ENCODE results near the gene EXOC3L2. TPM values are rescaled to one million over a fixed set of nuclear protein-coding genes. Genes with fewer than 3 reads are reported as not detected.

The EXOC3L2 gene
- total and polyA plus RNA-seq, 10 of the 15 experiments (the other 5 are each of a cell fraction or from before 2014, with no cell fraction given) = not detected

GRCh38 chr19:45251452-45252354 lies 6.5 kb upstream of the EXOC3L2 start:
- SMC1A ChIA-PET (ENCODE audit: uncharacterized antibody, unreplicated experiment) = no interaction called here
- peak overlapping the region; percentile 98 for H3K4me3 ChIP-seq
- peak overlapping the region; percentile 81 for H3K4me2 ChIP-seq (ENCODE audit: control insufficient read depth, insufficient read depth)
- H3K9ac ChIP-seq (ENCODE audit: control insufficient read depth, insufficient read depth, low read length) = peak overlapping the region; percentile 79
- intact Hi-C loops (cut with micrococcal nuclease; ENCODE audit: unreplicated experiment) = loop anchor here (5.0 kb wide), 1 partner anchor 86 kb away; no protein-coding TSS in a partner anchor
- TF ChIP-seq MYC (IDR thresholded peaks at IDR 0.05; ENCODE audit: insufficient read depth, insufficient read length, insufficient replicate concordance, low read length, severe bottlenecking) (no peak), MEF2B (IDR thresholded peaks at IDR 0.05; ENCODE audit: partially characterized antibody, poor library complexity, severe bottlenecking) (peak; percentile 20), NR2F1 (conservative IDR thresholded peaks at IDR 0.05) (peak; percentile 39; the same call in 1 of the 2 replicates), IKZF1 (conservative IDR thresholded peaks at IDR 0.05) (peak; percentile 27)
- H3K9me3 ChIP-seq (replicated peaks; ENCODE audit: control insufficient read depth, insufficient read depth, low read length) = no peaks in the 10 kb centered on the region
- H3K4me1 ChIP-seq (ENCODE audit: control insufficient read depth, insufficient read depth, low read length) = peaks cover 15% of the 10 kb centered on the region
- ATAC-seq (peak; percentile 63), DNase-seq (ENCODE audit: low read depth, low spot score) (no peak), FAIRE-seq (no peak)
- H3K27me3 ChIP-seq (replicated peaks in 1 of 2; ENCODE audit: control insufficient read depth in 2 of 2, insufficient read depth in 2 of 2, low read length in 1 of 2) = no peaks in the 10 kb centered on the region
- POLR2A ChIA-PET = interaction anchor here (0.6 kb wide), 1 partner anchor 1858 kb away, joined by 3 read pairs; no protein-coding TSS in a partner anchor
- BruUV-seq (replicated peaks) = no TSS peak
- in situ Hi-C loops (cut with MboI) = no loop called here
- H2AFZ ChIP-seq (ENCODE audit: control insufficient read depth, low read depth, low read length) = no peak overlapping the region; the same call in 1 of the 2 replicates
- WGBS (ENCODE audit: insufficient coverage, insufficient replicate concordance, low lambda C conversion rate, missing lambda C conversion rate) = 6% methylated on average over 29 of the region's 57 CpGs
- peaks cover 24% of the 10 kb centered on the region for H3K79me2 ChIP-seq (ENCODE audit: control insufficient read depth, insufficient read depth, low read length)
- H3K36me3 ChIP-seq (ENCODE audit: control insufficient read depth in 2 of 2, insufficient read depth in 2 of 2, low read length in 1 of 2) = peaks cover 0 to 4% of the 10 kb centered on the region in 2 experiments; a peak in 1 of 4 replicates
- H3K27ac ChIP-seq (ENCODE audit: control insufficient read depth, insufficient read depth) = peak overlapping the region; percentile 53
- CTCF ChIA-PET = no interaction called here
- RAD21 ChIA-PET (ENCODE audit: unreplicated experiment) = no interaction called here
- H4K20me1 ChIP-seq (ENCODE audit: control insufficient read depth, insufficient read depth) = no peaks in the 10 kb centered on the region

Data from GM12878 (cell line).